NOMO-1 (cell line): ENCODE data around the gene CRIM1.

ENCODE experiments used
- DNase-seq, 2 experiments: peaks; one replicate each; lab custom pipeline; 2025; ENCODE audit not compliant: unreplicated experiment in 2 of 2; lab: John Stamatoyannopoulos, UW

The CRIM1 gene

DNA sequence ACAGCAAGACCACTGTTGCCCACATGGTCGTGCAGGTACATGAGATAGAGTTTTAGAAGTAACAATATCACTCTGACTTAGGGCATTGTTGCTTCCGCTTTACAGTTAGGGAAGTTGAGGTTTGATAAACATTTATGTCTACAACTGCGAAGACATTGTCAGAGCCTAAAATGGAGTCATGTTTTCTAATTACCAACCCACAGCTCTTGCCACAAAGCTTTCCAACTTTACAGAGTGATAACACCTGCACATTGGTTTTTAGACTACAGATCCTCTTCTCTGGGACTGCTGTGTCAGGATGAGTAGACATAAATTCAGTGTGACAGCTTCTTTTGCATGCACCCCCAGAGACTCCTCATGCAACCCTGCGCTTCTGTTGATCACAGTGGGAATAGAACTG is 123.4 kb downstream of the CRIM1 start:
- peak in 1 of 2 experiments; percentile 60 for DNase-seq

- no peak for DNase-seq
Measured at GRCh38 chr2:36479406-36479805, 123.8 kb downstream of the CRIM1 start.

DNA sequence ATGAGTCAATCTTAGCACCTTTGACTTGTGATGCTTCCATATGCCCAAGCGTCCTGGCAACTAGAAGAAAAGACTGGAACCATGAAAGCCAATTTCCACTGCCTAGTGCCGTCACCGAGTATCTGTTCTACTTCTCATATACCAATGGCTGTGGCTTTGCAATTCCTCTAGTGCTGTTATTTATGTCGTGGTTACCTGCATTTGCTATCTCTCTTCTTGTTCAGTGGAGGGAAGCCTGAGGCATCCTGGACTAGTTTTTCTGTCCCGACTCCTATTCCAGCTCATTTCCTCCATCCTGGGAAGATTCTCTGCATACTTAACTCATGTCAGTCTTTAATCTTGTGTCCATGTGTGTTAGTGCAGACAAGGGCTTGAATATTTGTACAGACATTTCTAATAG is 124.5 kb downstream of the CRIM1 start:
- DNase-seq = no peak

DNA sequence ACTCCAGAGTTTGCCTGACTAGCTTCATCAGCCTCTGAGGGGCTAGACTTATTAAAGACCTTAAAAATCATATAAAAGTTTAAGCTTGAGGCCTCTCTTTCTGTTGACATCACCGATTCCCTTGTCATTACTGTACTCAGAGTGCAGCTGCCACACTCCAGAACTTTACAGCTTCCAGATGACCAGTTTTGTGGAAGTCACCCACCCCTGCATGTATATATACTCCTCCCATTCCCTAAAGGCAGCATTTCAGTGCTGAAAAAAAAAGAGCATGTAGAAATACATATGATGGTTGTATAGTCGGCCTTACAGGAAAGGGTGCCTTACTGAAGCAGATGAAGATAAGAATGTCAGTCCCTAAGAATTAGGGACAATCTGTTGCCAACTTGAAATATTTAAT is 125.1 kb downstream of the CRIM1 start:
- no peak for DNase-seq

GRCh38 chr2:36481709-36482108 is 126.1 kb downstream of the CRIM1 start:
- DNase-seq = no peak

DNA sequence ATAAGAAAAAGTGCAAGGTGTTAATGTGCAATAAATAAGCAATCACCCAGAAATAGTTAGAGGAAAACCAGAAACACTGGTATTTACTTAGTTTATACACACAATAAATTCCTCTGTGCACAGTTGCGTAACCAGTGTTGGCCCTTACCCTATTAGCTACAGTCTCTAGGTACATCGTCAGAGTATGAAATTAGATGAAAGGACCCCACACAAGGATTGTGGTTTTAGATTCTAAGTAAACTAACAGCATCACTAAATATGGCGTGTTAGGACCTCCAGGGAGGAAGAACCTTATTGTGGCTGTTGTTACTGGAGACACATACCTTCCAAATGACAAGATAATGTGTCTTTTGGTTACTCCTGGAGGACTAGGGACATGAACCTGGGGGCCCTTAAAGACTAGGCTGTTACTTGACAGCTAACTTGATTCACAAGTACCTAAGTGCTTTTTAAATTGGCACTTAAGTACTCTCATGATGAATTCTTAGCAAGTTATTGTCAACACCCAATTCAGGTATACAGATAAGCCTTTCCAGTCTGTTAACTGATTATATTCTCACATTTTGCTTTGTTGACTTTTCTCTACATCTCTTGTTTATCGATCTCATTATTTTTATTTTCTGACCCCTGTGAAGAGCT is 127.1 kb downstream of the CRIM1 start:
- DNase-seq = no peak

DNA sequence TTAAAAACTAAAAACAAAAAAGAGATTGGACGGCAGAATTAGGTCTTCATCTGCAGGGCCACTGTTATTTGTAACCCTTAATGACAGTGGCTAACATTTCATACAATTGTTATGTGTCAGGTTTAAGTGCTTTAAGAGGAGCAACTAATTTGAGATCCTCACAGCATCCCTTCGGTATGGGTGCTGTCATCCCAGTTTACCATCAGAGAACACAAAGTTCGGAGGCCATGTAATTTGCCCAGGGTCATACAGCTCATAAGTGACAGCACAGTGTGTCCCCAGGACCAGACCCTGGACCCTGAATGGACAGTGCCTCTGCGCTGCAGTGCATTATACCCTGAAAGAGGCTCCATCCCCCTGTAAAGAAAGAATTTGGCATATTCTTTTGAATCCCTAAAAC is 127.7 kb downstream of the CRIM1 start:
- DNase-seq = no peak

GRCh38 chr2:36484454-36484853 is 128.9 kb downstream of the CRIM1 start:
- no peak for DNase-seq

GRCh38 chr2:36485521-36485920 is 129.9 kb downstream of the CRIM1 start:
- no peak for DNase-seq

DNA sequence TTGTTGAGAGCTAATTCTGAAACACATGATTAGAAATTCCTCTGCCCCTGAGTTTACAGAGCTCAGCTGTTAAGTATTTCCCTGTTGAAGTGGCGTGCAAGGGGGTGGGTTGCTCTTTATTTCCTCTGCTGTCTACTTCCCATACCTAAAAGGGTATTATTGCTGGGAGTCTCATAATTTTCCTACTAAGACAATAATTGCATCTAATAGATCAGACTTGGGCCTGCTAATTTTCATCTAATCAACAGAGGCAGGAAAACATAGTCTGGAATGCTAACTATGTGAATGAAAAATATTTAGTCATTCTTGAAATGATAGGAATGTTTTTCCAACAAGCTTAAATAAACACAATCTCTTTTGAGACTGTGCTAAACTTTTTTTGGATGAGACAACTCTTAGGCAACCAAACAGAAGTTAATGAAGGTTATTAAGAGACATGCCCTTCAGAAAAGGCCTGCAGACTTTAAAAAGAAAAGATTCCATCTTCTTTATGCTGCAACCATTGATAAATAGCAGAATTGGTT is 131.0 kb downstream of the CRIM1 start:
- no peak for DNase-seq

- no peak for DNase-seq
Measured at GRCh38 chr2:36487947-36488346, 132.4 kb downstream of the CRIM1 start.

DNA sequence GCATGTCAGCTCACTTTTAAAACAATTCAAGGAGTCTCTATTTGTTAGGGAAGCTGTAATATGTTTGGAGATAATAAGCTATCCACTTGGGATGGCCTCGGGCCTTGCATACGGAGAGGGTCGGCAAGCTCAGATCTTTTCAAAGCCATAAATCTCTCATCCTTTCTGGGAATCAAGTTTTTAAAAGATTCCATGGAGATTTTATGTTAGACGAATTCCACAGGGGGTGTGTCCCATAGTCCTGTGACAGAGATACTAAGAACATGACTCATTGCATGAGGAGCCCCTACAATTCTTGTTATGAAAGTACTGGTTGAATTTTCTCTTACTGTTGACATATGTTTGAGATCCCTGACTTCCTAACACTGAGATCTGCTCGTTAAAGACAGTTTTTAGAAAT is 133.7 kb downstream of the CRIM1 start:
- no peak for DNase-seq

DNA sequence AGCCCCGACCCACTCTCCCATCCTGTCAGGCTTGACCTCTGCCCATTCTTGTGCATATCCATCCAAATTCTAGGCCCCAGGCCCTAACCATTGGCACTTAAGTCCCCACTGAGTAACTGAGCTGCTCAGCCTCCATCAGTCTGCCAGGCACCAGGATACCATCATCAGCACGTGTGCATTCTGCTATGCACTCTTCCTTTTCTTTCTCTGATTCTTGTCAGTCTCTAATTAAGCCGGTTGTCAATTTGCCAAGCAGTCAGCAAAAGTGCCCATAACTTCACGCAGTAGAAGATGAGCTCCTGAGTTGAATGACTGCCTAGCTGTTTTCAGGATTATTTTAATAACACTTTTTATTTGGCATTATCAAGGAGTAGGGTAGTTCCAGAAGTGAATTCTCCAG is 135.2 kb downstream of the CRIM1 start:
- DNase-seq = no peak

DNA sequence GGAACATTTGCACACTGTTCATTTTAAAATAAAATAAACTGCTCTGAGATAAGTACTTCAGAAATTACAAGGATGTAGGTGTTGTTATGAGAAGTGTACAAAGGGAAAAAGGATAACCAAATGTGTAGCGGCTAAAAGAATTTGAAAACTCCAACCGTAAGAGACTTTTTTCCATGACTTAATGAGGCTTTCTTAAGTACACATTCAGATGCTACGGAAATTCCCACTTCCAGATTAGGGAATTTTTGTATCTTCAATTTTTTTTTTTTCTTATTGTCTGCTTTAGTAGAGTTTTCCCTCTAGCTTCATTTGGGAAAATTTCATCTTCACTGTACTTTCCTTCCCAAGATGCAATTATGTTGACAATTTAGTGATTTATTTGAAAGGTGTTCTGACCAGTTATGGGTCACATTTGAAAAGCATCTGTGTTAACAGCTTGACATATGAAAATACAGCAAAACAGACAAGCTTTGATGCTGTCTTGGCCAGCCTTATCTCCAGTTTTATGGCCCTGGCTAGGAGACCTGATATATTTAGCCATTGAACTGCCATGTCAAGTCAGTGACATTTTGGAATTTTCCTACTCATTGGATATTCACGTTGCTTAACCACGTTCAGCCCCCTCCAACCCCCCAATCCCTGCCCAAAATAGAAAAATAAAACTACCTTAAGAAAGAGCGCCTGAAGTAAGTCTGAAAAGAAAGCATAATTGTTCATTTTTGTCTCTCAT is 136.8 kb downstream of the CRIM1 start:
- DNase-seq = no peak

GRCh38 chr2:36493306-36493705 is 137.7 kb downstream of the CRIM1 start:
- no peak for DNase-seq

DNA sequence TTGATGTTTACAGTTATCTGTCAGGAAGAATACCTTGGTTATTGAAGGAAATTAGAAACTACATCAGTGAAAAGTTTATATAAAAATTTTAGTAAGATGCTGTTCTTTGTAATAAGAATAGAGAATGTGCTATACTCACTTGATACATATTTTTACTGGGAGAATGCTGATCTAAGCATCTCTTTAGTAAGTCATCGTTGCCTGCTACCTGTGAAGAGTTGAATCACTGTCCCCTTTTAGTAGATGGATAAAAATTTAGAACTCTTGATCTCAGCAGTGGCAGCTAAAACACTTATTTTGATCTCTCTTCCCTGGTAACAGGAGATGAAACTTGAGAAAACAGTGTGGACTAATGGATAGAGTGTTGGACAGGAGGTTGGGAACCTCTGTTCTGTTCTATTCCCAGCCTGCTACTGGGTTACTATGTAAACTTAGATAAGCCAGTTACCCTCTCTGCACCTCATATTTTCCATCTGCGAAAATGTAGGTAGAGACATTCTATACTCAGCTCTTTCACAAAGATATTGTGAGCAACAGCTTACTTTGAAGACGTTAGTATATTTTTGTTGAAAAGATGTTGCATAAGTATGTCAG is 142.1 kb downstream of the CRIM1 start:
- no peak for DNase-seq

- no peak for DNase-seq
Measured at GRCh38 chr2:36499128-36499820, 143.7 kb downstream of the CRIM1 start.

DNA sequence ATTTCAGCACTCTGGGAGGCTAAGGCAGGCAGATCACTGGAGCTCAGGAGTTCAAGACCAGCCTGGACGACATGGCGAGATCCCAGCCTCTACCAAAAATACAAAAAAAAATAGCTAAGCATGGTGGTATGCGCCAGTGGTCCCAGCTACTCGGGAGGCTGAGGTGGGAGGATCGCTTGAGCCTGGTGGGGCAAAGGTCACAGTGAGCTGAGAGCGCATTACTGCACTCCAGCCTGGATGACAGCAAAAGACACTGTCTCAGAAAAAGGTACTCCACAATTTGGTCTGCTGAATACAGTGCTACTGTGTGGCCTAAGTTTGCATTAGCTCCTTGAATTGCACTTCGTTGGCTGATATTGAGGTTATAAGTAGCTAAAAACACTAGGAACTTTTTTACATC is 144.5 kb downstream of the CRIM1 start:
- no peak for DNase-seq

- peak in 1 of 2 experiments; percentile 27 for DNase-seq
Measured at GRCh38 chr2:36502081-36502480, 146.5 kb downstream of the CRIM1 start.

- DNase-seq = peak; percentile 31 to 41
Measured at GRCh38 chr2:36507408-36507812, 151.8 kb downstream of the CRIM1 start.

GRCh38 chr2:36509075-36509474 is 153.5 kb downstream of the CRIM1 start:
- no peak for DNase-seq
